ENCODE data around the gene RCBTB2.

DNA sequence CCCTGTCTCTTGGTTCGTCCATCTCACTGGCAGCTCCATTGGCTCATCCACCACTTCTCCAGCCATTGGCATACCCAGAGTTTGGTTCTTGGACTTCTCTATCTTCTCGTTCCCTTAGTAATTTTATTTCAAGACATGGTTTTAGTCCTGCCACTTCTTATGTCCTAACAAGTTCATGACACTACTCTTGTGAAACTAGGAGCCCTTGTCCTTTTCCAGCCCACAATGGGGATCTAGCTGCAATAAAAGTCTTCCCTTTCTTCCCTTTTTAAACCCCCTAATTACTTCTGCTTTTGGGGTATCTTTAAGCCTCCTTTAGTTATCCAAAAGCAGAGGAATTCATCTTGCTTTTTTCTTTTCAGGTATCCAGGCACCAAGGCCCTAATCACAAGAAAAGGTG lies 2.9 kb upstream of the RCBTB2 start:
- TF ChIP-seq, protein P1, sequence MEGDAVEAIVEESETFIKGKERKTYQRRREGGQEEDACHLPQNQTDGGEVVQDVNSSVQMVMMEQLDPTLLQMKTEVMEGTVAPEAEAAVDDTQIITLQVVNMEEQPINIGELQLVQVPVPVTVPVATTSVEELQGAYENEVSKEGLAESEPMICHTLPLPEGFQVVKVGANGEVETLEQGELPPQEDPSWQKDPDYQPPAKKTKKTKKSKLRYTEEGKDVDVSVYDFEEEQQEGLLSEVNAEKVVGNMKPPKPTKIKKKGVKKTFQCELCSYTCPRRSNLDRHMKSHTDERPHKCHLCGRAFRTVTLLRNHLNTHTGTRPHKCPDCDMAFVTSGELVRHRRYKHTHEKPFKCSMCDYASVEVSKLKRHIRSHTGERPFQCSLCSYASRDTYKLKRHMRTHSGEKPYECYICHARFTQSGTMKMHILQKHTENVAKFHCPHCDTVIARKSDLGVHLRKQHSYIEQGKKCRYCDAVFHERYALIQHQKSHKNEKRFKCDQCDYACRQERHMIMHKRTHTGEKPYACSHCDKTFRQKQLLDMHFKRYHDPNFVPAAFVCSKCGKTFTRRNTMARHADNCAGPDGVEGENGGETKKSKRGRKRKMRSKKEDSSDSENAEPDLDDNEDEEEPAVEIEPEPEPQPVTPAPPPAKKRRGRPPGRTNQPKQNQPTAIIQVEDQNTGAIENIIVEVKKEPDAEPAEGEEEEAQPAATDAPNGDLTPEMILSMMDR (IDR thresholded peaks at IDR 0.05; ENCODE audit: low read depth, low read length, missing input control), result no peak
- TF ChIP-seq FOXA1 (IDR thresholded peaks at IDR 0.05) (no peak), YY1 (IDR thresholded peaks at IDR 0.05) (no peak), GABPA (IDR thresholded peaks at IDR 0.05 in 1 of 2, conservative IDR thresholded peaks at IDR 0.05 in 1 of 2) (no peak), TAF1 (conservative IDR thresholded peaks at IDR 0.05) (no peak), SP1 (IDR thresholded peaks at IDR 0.05) (no peak), RAD21 (IDR thresholded peaks at IDR 0.05) (no peak), RXRA (IDR thresholded peaks at IDR 0.05) (no peak), NR2F2 (IDR thresholded peaks at IDR 0.05) (no peak), JUND (IDR thresholded peaks at IDR 0.05) (no peak), EGR1 (IDR thresholded peaks at IDR 0.05; ENCODE audit: low read depth in 2 of 2) (no peak)
- TF ChIP-seq, protein P2, sequence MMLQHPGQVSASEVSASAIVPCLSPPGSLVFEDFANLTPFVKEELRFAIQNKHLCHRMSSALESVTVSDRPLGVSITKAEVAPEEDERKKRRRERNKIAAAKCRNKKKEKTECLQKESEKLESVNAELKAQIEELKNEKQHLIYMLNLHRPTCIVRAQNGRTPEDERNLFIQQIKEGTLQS (IDR thresholded peaks at IDR 0.05), result no peak
- TF ChIP-seq, protein P3, sequence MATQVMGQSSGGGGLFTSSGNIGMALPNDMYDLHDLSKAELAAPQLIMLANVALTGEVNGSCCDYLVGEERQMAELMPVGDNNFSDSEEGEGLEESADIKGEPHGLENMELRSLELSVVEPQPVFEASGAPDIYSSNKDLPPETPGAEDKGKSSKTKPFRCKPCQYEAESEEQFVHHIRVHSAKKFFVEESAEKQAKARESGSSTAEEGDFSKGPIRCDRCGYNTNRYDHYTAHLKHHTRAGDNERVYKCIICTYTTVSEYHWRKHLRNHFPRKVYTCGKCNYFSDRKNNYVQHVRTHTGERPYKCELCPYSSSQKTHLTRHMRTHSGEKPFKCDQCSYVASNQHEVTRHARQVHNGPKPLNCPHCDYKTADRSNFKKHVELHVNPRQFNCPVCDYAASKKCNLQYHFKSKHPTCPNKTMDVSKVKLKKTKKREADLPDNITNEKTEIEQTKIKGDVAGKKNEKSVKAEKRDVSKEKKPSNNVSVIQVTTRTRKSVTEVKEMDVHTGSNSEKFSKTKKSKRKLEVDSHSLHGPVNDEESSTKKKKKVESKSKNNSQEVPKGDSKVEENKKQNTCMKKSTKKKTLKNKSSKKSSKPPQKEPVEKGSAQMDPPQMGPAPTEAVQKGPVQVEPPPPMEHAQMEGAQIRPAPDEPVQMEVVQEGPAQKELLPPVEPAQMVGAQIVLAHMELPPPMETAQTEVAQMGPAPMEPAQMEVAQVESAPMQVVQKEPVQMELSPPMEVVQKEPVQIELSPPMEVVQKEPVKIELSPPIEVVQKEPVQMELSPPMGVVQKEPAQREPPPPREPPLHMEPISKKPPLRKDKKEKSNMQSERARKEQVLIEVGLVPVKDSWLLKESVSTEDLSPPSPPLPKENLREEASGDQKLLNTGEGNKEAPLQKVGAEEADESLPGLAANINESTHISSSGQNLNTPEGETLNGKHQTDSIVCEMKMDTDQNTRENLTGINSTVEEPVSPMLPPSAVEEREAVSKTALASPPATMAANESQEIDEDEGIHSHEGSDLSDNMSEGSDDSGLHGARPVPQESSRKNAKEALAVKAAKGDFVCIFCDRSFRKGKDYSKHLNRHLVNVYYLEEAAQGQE (IDR thresholded peaks at IDR 0.05), result no peak
- TF ChIP-seq, protein P4, sequence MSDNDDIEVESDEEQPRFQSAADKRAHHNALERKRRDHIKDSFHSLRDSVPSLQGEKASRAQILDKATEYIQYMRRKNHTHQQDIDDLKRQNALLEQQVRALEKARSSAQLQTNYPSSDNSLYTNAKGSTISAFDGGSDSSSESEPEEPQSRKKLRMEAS (IDR thresholded peaks at IDR 0.05), result no peak
